GM21737 (cell line): ENCODE results near the gene TNP1.

Experiments
- ATAC-seq: cut with Tn5 transposase; IDR thresholded peaks from one replicate; pipeline ENCODE4 v1.9.1; 2021; ENCODE audit warnings: mild to moderate bottlenecking, moderate library complexity; ENCODE audit not compliant: unreplicated experiment

TNP1 gene

GRCh38 chr2:216845426-216845825 lies 14.4 kb downstream of the TNP1 start:
- ATAC-seq: no peak

DNA sequence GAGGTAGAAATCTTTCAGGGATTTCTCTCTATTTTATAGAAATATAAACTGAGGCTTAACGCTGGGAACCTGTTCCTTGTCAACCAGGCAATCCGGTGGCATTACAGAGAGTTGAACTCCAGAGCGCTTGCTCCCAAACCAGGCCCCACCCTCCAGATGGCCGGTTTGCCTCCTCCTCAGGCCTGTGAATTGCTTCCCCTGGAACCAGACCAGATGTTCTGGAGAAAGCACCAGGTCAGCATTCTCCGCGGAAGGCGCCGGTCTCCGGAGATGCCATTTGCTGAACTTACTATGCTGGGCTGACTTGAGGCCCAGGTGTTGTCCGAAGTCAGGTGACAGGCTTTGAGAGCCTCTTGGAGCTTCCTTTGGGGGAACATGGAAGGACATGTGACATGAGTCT lies 17.2 kb downstream of the TNP1 start:
- no peak for ATAC-seq

DNA sequence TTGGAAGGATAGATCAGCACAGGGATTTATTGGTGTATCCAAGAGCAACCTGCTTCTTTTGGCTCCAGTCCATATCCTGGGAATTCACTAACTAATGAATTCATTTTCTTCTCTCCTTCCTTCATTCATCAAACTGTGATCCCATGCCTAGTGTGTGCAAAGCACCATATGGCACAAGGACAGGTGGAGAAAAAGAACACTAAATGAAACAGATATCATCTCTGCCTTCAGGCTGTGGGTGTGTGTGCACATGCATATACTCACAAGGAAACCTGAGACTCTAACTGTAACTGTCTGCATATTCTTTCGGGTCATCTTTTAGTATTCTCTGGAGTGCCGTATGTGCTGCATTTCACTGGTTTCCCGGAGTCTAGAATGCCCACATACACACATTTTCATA lies 20.2 kb downstream of the TNP1 start:
- no peak for ATAC-seq

GRCh38 chr2:216838151-216838550 lies 21.7 kb downstream of the TNP1 start:
- no peak for ATAC-seq

DNA sequence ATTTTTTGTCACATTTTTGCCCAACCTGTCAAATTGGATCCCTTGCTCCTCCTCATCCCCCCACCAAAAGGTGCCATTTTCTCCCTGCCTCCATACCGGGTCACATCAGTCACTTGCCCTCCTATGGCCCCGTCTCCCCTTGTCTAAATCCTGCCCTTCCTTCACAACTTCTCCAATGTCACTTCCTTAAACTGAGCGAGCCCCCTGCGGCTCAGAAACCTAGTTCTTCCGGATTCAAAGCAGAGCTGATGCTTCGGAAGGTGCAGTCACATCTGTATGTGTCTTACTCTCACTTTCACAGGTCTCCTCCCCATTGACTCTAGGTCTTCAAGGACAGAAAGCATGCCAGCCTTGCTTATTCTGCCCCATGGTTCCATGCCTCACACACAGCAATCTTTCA lies 22.1 kb downstream of the TNP1 start:
- no peak for ATAC-seq

- ATAC-seq: no peak
Measured at GRCh38 chr2:216833061-216833460, 26.8 kb downstream of the TNP1 start.

- ATAC-seq: no peak
Measured at GRCh38 chr2:216830346-216830745, 29.5 kb downstream of the TNP1 start.

GRCh38 chr2:216829533-216829932 lies 30.3 kb downstream of the TNP1 start:
- no peak for ATAC-seq

DNA sequence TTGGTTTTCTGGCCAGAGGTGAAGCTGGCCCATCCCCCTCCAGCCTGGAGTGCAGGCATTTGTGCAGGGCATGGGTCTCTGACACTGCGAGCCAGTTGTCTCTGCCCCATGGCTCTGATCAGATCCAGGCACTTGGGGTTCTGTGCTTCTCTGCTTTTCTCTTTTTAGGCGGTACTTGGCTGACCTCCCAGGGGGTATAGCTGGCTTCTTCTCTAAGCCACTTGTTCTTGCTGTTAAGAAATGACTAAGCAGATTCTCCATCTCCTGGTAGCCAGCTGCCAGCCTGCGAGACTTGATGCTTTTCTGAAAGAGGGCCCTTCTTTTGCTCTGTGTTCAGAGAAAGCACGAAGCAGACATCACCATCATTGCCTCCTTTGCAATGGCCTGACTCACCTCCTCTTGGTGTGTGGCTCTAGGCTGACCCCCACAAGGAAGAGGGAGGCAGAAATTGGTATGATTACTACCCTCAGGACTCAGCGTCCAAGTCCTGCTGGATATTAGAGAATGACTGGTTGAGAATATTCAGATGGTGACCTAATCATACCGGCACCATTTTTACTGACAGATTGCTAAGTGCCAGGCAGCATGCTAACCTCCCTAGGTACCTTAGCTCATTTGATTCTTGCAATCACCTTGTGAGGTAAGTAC lies 32.7 kb downstream of the TNP1 start:
- ATAC-seq: no peak

- ATAC-seq: no peak
Measured at GRCh38 chr2:216822470-216822869, 37.4 kb downstream of the TNP1 start.

GRCh38 chr2:216820709-216821108 lies 39.2 kb downstream of the TNP1 start:
- ATAC-seq: no peak

GRCh38 chr2:216819766-216820165 lies 40.1 kb downstream of the TNP1 start:
- no peak for ATAC-seq

DNA sequence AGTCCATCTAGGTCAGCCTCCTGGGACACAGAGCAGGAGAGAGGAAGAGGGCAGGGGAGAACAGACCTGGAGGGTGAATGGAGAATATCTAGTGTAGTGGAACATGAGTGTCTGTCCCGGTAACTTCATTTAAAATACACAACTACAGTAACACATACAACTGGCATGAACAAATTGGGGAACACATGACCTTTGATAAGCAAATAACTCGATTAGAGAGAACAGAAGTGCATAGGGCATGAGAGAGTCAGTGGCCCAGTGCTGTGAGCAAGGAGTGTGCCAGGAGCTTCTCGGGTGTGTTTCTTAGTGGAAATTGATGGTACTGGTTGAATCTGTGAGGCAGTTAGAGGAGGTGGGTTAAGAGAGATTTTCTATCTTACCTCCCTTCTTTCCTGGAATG lies 40.8 kb downstream of the TNP1 start:
- no peak for ATAC-seq

- ATAC-seq: no peak
Measured at GRCh38 chr2:216810399-216811160, 49.3 kb downstream of the TNP1 start.
